Measurements from ENCODE around the gene PICALM. TPM values are rescaled to one million over a fixed set of nuclear protein-coding genes. Genes with fewer than 3 reads are reported as not detected.

PICALM gene
- total and polyA plus RNA-seq, 9 of the 15 experiments (the other 6 are each of a cell fraction or from before 2014, with no cell fraction given), result 41.3 to 990 (median 309) TPM

- no peak for TF ChIP-seq CLOCK (CRISPR knock-in tag; IDR thresholded peaks at IDR 0.05; ENCODE audit: borderline replicate concordance)
- TF ChIP-seq ZC3H11A (IDR thresholded peaks at IDR 0.05; ENCODE audit: low read depth, low read length), result no peak
- TF ChIP-seq ZNF280A (IDR thresholded peaks at IDR 0.05; ENCODE audit: low read depth, partially characterized antibody), result no peak
- TF ChIP-seq ZKSCAN1 (IDR thresholded peaks at IDR 0.05; ENCODE audit: low read depth, low read length), result no peak
- no peak for TF ChIP-seq MED1 (CRISPR knock-in tag; IDR thresholded peaks at IDR 0.05; ENCODE audit: borderline replicate concordance)
- no peak for TF ChIP-seq RERE (CRISPR knock-in tag; IDR thresholded peaks at IDR 0.05; ENCODE audit: borderline replicate concordance)
- no peak for TF ChIP-seq IRF9 (tag; IDR thresholded peaks at IDR 0.05)
- TF ChIP-seq NR2F6 (CRISPR knock-in tag; IDR thresholded peaks at IDR 0.05), result no peak
- TF ChIP-seq RBM25 (IDR thresholded peaks at IDR 0.05; ENCODE audit: low read depth, low read length, severe bottlenecking), result peak; percentile 49
- TF ChIP-seq PTRF (tag; IDR thresholded peaks at IDR 0.05), result no peak
- TF ChIP-seq HOMEZ (CRISPR knock-in tag; IDR thresholded peaks at IDR 0.05), result no peak
- 0 out of 2 replicates have a peak, but pooled peaks have one; percentile 20 for TF ChIP-seq ADNP (tag; IDR thresholded peaks at IDR 0.05)
- no peak for TF ChIP-seq GTF2A2 (tag; IDR thresholded peaks at IDR 0.05)
- peak; percentile 31 for TF ChIP-seq BRD9 (IDR thresholded peaks at IDR 0.05; ENCODE audit: low read depth, partially characterized antibody)
- TF ChIP-seq TFAM (CRISPR knock-in tag; conservative IDR thresholded peaks at IDR 0.05), result no peak
- TF ChIP-seq RFX7 (CRISPR knock-in tag; IDR thresholded peaks at IDR 0.05), result no peak
These were observed 4.6 kb downstream of the PICALM start (continued) for GRCh38 chr11:86064220-86064803.

Measured in K562 (cell line).